HG03159 (cell line): ENCODE data around the gene NDUFB2.
"Not testable (repeated sequence)": the region's sequence is repeated elsewhere in the genome, so short reads cannot be mapped to it uniquely, and the experiment has no call there.

Experiments used
- ATAC-seq: cut with Tn5 transposase; IDR thresholded peaks from one replicate; pipeline ENCODE4 v1.9.1; 2021; ENCODE audit warnings: mild to moderate bottlenecking, moderate library complexity; ENCODE audit not compliant: unreplicated experiment

The NDUFB2 gene

DNA sequence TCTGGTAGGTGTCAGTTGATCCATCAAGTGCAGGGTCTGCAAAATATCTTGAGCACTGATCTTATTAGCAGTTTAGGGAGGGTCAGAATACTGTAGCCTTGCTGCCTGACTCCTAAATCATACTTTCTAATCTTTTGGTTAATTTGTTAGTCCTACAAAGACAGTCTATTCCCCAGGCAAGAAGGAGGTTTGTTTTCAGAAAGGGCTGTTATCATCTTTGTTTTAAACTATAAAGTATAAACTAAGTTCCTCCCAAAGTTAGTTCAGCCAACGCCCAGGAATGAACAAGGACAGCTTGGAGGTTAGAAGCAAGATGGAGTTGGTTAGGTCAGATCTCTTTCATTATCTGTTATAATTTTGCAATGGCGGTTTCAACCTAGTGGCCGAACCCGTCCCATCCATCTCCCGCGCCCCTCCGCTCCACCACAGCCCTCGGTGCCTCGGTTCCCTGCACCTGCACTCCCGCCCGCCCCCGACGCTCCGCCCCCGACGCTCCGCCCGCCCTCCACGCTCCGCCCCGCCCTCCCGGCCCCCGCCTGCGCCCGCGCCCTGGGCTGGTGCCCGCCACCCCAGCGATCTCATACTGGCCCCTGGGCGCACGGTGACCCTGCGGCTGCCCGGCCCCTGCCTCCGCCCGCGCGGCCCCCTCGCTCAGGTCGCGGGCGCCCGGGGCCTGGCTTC is 24.0 kb upstream of the NDUFB2 start, which contains the start of gene ADCK2:
ADCK2 (plus strand) TSS at position 564 of the 681 bp plus-strand sequence. CDS start 386 bp downstream, outside the sequence.
- ATAC-seq: peak; percentile 40

GRCh38 chr7:140673063-140673773 is 23.3 kb upstream of the NDUFB2 start:
- ATAC-seq: peak; percentile 48

DNA sequence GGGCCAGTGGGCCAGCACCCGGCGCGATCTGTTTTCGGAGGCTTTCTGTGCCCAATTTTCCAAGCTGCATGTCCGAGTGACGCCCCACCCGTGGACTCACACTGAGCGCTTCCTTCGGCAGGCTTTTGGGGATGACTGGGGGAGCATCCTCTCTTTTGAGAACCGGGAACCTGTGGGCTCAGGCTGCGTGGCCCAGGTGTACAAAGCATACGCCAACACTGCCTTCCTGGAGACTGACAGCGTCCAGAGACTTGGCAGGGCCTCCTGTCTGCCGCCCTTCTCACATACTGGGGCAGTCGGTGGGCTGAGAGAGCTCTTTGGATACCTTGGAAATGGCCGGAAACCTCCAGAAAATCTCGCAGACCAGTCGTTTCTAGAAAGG is 22.7 kb upstream of the NDUFB2 start:
- no peak for ATAC-seq

GRCh38 chr7:140674356-140674800 is 22.1 kb upstream of the NDUFB2 start:
- ATAC-seq: peak; percentile 39

- no peak for ATAC-seq
Measured at GRCh38 chr7:140674899-140675701, 21.4 kb upstream of the NDUFB2 start.

GRCh38 chr7:140675726-140676125 is 20.8 kb upstream of the NDUFB2 start:
- ATAC-seq: no peak

- ATAC-seq: peak; percentile 60
Measured at GRCh38 chr7:140676306-140676705, 20.2 kb upstream of the NDUFB2 start.

GRCh38 chr7:140676956-140677355 is 19.6 kb upstream of the NDUFB2 start:
- not testable (repeated sequence) for ATAC-seq

- ATAC-seq: no peak
Measured at GRCh38 chr7:140677496-140677895, 19.0 kb upstream of the NDUFB2 start.

DNA sequence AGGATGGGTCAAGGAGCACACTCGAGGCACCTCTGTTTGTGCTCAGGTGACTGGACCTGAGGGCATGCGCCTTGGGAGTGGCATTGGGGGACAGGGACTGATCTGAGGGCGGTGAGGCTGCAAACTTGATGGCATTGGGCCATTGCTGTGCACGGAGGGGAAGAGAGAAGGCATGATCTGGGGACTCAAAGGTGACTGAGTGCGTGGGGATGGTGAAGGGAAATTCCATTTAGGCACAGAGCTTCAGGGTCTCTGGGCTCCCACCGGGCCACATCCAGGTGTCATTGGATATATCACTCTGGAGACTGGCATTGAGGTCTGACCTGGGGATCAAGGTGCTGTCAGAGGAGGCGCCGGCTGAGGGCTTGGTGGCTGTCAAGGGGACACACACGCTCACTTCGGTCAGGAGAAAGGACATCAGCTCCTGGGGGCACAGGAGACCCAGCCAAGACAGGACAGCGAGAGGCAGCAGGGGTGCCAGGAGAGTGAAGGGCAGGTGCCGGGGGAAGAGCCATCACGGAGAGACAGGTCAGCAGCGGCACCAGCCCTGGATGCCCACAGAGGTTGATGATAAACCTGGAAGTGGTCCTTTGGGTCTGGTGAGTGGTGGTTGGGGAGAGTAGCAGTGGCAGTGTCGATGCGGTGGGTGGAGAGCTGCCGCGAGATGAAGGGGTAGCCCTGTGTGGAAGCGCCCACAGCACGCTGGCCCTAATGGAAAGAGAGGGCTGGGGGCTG is 18.3 kb upstream of the NDUFB2 start:
- ATAC-seq: no peak

DNA sequence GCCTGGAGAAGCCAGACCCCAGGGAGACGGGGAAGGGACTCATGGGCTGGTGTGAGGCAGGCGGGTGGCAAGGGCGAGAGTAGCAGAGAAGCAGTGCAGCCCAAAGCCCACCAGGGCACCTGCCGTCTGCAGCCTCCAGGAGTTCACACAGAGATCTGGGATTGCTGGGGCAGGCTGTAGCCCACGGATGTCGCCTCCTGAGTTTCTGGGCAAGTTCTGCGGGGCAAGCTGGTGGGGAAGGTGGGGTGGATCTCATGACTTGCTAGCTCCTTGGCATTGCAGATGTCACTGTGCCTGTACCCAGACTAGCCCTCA is 17.7 kb upstream of the NDUFB2 start:
- no peak for ATAC-seq

GRCh38 chr7:140679186-140679585 is 17.3 kb upstream of the NDUFB2 start:
- no peak for ATAC-seq

DNA sequence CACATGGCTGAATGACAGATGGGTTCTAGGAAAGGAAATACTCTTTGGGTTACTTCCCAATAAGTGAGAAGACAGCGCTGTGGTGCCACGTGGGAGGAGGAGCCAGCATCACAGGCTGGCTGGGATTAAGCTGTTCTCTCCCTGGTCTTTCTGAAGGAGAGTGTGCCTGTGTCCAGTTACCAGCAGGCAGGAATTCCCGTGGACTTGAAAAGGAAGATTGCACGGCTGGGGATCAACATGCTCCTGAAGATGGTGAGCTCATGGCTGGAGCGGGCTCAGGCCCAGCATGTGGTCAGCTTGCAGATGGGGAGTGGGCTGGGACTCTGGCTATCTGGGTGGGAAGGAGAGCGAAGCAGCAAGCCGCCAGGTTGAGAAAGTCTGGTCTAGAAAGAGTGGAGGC is 15.6 kb upstream of the NDUFB2 start:
- ATAC-seq: no peak

DNA sequence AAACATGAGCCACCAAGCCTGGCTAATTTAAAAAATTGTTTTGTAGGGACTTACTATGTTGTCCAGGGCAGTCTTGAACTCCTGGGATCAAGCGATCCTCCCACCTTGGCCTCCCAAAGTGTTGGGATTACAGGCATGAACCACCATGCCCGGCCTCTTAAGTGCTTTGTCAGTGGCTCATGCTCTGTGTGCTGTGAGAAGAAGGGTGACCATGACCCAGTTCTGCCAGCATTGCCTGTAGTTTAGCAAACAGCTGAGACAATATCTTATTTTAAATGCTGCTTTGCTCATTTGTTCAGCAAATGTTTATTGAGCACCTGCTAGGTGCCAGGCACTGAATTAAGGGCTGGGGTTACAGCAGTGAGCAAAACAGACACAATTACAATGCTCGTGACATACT is 14.7 kb upstream of the NDUFB2 start:
- ATAC-seq: no peak

DNA sequence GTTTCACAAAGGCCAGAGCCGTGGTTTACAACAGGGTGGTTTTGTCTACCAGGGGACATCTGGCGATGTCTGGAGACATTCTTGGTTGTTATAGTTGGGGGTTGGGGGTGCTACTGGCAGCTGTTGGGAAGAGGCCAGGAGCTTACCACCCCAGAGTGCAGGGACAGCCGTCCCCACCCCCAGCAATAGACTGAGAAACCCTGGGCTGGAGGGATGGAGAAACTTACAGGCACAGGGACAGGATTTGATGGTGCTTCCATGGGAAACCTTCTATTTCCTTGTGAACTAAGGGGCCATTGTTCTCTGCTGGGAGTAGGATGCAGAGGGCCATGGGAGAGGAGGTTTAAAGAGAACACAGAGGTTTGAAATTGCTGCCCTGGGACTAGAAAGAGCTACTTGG is 12.9 kb upstream of the NDUFB2 start:
- ATAC-seq: no peak

DNA sequence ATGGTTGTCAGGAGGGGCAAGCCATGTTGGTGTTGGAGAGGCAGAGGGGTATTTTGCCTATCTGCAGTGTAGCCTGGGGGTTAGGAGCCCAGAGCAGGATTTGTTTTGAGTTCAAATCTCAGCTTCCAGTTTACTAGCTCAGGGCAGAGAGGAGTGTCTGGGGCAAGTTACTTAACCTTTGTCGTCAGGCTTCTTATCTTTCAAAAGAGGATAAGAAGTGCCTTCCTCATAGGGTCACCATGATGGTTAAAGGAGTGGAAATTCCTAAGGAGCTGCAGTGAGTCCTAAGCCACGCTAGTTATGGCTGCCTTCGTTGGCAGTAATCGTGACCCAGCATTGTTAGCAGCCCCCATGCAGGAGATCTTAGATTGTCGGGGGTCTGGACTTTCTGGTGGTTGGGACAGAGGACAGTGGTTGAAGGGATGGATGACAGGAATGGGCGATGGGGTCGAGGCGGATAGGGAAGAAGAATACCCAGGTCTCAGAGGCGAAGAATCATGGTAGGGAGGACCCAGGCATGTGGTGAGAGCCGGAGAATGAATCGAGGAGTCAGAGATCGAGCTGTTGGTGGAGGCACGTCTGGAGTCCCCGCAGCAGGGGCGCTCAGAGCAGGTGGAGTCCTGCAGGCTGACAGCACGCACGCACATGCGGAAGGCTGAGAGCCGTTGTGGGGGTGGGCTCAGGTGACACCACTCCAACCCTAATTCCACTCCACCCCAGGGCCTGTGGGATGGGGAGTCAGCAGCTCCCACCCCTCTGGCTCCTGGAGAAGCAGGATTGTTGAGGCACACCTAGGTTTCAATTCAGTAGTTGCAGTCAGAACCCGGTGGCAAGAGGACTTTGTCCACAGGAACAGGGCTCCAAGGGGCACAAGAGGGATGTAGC is 12.2 kb upstream of the NDUFB2 start:
- ATAC-seq: no peak

DNA sequence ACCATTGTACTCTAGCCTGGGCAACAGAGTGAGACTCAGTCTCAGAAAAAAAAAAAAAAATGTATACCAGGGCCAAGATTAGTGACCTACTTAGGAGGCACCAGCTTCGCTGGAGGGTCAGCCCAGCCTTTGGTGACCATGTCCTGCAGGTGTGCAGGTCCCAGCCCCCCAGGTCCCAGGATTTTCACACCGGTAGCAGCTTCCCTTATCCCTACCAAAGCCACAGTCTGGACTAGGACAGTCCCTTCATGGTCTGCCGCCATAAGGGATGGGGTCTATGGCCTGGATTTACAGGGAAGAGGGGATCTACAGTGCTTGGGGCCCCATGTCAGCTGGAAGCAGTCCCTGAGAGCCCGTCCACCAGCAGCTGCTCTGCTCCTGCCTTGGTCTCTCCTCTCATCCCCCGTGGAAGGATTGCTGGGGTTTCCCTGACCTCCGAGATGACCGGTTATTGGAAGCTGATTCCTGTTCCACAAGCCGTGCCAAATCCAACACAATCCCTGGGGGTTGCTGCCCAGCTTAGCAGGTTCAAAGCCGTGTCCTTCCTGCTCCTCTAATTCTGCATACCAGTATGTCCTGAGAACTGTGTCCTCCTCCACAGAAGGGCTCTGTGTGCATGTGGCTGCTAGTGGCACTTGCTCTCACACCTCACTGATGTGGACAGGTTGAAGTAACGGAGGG is 11.0 kb upstream of the NDUFB2 start:
- no peak for ATAC-seq

DNA sequence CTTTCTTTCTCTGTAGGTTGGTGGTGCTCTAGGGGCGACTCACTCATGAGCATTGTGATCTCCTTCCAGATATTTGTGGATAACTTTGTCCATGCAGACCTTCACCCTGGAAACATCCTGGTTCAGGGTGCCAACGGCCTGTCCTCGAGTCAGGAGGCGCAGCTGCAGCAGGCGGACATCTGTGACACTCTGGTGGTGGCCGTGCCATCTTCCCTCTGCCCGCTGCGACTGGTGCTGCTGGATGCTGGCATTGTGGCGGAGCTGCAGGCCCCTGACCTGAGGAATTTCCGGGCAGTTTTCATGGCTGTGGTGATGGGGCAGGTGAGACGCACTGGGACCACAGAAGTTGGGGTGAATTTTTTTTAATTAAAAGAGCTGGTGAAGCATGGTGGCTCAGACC is 9.6 kb upstream of the NDUFB2 start:
- no peak for ATAC-seq

DNA sequence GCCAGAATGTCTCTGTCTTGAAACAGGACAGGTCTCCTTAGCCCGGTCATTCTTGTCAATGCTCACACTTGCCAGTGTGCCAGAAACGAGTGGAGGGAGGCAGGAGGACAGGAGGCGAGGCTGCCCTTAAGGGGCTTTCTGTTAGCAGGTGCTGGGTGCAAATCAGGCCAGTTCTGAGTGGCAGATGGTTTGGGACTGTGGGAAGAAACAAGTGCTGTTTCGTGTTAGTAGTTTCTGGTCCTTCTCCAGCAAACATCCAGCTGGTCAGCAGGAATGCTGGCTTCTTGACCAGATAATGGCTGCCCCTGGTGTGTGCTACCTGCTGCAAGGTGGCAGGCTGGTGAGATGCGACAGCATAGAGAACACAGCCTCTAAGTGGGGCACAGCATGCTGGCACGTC is 8.2 kb upstream of the NDUFB2 start:
- no peak for ATAC-seq
